ENCODE data around the gene ARHGAP18. TPM values are rescaled to one million over a fixed set of nuclear protein-coding genes. Genes with fewer than 3 reads are reported as not detected.

The ARHGAP18 gene
- total RNA-seq, 1 donor from 2014 or later: 3.9 TPM

DNA sequence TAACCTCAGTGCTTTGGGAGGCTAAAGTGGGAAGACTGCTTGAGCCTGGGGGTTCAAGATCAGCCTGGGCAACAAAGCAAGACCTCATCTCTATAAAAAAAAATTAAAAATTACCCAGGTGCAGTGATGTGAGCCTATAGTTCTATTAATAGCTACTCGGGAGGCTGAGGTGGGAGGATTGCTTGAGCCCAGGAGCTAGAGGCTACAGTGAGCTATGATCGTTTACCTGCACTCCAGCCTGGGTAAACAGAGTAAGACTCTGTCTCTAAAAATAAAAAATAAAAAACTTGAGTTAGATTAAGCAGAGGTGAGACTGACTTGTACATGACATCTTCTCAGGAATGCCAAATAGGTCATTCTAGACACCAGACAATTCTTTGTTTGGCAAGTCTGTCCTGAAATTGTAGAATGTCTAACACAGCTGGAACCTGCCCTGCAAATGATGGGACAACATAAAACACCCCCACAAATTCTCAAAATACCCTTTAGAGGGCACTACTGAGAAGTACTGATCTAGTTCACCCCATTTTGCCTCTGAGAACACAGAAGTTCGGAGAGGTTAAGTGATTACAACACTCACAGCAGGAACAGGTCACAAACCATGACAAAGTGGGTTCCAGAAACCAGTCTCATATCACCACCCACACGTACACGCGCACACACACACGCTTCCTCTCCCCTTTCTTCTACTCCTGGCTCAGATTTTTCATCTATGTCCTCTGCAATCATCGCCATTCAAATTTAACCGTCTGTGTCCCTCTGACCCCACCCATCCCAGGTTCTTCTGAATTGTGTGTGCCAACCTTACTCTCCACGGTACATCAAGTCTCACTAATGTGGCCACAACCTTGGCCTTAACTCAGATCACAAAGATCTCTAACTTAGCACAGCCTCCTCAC lies 38.3 kb downstream of the ARHGAP18 start:
- H3K4me3 ChIP-seq: no peak overlapping the region
- H3K36me3 Mint-ChIP-seq: no peaks in the 10 kb centered on the region
- TF ChIP-seq EZH2phosphoT487 (IDR thresholded peaks at IDR 0.05) (no peak), EZH2 (IDR thresholded peaks at IDR 0.05) (no peak)
- TF ChIP-seq, protein P1, sequence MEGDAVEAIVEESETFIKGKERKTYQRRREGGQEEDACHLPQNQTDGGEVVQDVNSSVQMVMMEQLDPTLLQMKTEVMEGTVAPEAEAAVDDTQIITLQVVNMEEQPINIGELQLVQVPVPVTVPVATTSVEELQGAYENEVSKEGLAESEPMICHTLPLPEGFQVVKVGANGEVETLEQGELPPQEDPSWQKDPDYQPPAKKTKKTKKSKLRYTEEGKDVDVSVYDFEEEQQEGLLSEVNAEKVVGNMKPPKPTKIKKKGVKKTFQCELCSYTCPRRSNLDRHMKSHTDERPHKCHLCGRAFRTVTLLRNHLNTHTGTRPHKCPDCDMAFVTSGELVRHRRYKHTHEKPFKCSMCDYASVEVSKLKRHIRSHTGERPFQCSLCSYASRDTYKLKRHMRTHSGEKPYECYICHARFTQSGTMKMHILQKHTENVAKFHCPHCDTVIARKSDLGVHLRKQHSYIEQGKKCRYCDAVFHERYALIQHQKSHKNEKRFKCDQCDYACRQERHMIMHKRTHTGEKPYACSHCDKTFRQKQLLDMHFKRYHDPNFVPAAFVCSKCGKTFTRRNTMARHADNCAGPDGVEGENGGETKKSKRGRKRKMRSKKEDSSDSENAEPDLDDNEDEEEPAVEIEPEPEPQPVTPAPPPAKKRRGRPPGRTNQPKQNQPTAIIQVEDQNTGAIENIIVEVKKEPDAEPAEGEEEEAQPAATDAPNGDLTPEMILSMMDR (IDR thresholded peaks at IDR 0.05): peak; percentile 45
- peak overlapping the region; percentile 6 for H2AFZ ChIP-seq (replicated peaks)
- no peaks in the 10 kb centered on the region for H3K36me3 ChIP-seq
- no peak overlapping the region for H3K9ac ChIP-seq
- peaks cover 3% of the 10 kb centered on the region for H3K27me3 Mint-ChIP-seq (ENCODE audit: insufficient read depth, low read depth)
- DNase-seq (ENCODE audit: low spot score): peak; percentile 33
- no peaks in the 10 kb centered on the region for H3K79me2 ChIP-seq (ENCODE audit: low read depth)
- H3K9me3 ChIP-seq (ENCODE audit: low read depth): no peaks in the 10 kb centered on the region
- no peaks in the 10 kb centered on the region for H4K20me1 ChIP-seq (ENCODE audit: low read depth)
- H3K4me1 ChIP-seq: no peaks in the 10 kb centered on the region
- no peaks in the 10 kb centered on the region for H3K27me3 ChIP-seq
- no peak overlapping the region for H3K4me2 ChIP-seq
- no peaks in the 10 kb centered on the region for H3F3A ChIP-seq (ENCODE audit: low read depth)
- no peak overlapping the region for H3K4me3 Mint-ChIP-seq
- no peaks in the 10 kb centered on the region for H3K9me3 Mint-ChIP-seq
- no peak overlapping the region for H3K27ac ChIP-seq
- H3K4me1 Mint-ChIP-seq: peaks cover 18% of the 10 kb centered on the region
- H3K27ac Mint-ChIP-seq: peak overlapping the region; percentile 6

DNA sequence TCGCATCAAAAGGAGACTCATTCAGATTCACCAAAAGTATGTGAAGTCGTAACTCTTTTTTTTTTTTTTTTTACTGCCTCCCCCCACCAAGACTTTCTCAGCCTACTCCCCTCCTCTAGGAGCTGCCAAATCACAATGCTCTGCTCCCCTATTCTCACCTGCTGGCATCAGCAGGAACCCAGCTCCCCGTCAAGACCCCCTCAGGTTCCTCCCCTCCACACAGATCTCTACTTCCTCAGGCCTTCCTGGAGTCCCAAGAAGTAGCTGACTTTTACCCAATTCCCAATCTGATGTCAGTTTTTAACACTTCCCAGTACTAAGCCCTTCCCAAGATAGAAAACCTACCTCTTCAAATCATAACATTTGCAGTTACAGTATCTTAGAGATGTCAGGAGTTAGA lies 39.3 kb downstream of the ARHGAP18 start:
- no peaks in the 10 kb centered on the region for H3K79me2 ChIP-seq (ENCODE audit: low read depth)

DNA sequence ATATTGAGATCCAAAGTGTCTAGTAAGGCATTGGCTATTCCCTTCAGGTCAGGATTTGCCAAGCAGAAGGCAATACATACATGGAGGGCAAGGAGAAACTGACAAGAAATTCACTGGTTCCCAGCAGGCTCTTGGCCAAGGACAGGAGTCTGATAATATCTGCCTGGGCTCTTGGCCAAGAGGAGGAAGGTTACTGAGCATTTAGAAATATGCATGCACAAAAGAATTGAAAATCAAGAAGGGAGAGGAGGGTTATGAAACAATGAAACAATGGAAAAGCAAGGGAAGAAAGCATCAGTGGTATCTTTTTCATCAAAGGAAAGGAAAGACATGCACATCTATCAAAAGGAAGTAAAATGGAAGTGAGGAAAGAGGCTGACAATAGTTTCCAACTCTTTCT lies 42.4 kb downstream of the ARHGAP18 start:
- DNase-seq (ENCODE audit: low spot score): no peak

More for the DNA sequence above, 39.3 kb downstream of the ARHGAP18 start:
- Histone ChIP-seq H3K27ac (no peak overlapping the region), H4K20me1 (ENCODE audit: low read depth) (no peaks in the 10 kb centered on the region), H3K9ac (no peak overlapping the region), H3F3A (ENCODE audit: low read depth) (no peaks in the 10 kb centered on the region), H3K27me3 (no peaks in the 10 kb centered on the region), H3K4me1 (no peaks in the 10 kb centered on the region), H3K36me3 (no peaks in the 10 kb centered on the region), H2AFZ (replicated peaks) (no peak overlapping the region), H3K4me3 (no peak overlapping the region), H3K9me3 (ENCODE audit: low read depth) (no peaks in the 10 kb centered on the region), H3K4me2 (no peak overlapping the region)
- DNase-seq (ENCODE audit: low spot score): no peak
- TF ChIP-seq EZH2phosphoT487 (IDR thresholded peaks at IDR 0.05) (no peak), EZH2 (IDR thresholded peaks at IDR 0.05) (no peak)
- TF ChIP-seq, protein P1 (IDR thresholded peaks at IDR 0.05): no peak
- H3K27ac Mint-ChIP-seq: peak overlapping the region; percentile 18
- H3K4me1 Mint-ChIP-seq: peaks cover 18% of the 10 kb centered on the region
- no peaks in the 10 kb centered on the region for H3K36me3 Mint-ChIP-seq
- no peak overlapping the region for H3K4me3 Mint-ChIP-seq
- H3K9me3 Mint-ChIP-seq: no peaks in the 10 kb centered on the region
- no peaks in the 10 kb centered on the region for H3K27me3 Mint-ChIP-seq (ENCODE audit: insufficient read depth, low read depth)

More for the DNA sequence above, 42.4 kb downstream of the ARHGAP18 start:
- Mint-ChIP-seq H3K27me3 (ENCODE audit: insufficient read depth, low read depth) (no peaks in the 10 kb centered on the region), H3K27ac (no peak overlapping the region), H3K36me3 (no peaks in the 10 kb centered on the region), H3K4me3 (no peak overlapping the region), H3K4me1 (peaks cover 17% of the 10 kb centered on the region), H3K9me3 (no peaks in the 10 kb centered on the region)
- Histone ChIP-seq H2AFZ (replicated peaks) (no peak overlapping the region), H3K27me3 (no peaks in the 10 kb centered on the region), H3K4me1 (no peaks in the 10 kb centered on the region), H3K9me3 (ENCODE audit: low read depth) (no peaks in the 10 kb centered on the region), H4K20me1 (ENCODE audit: low read depth) (no peaks in the 10 kb centered on the region), H3F3A (ENCODE audit: low read depth) (no peaks in the 10 kb centered on the region), H3K36me3 (no peaks in the 10 kb centered on the region), H3K79me2 (ENCODE audit: low read depth) (no peaks in the 10 kb centered on the region), H3K4me3 (no peak overlapping the region), H3K27ac (no peak overlapping the region), H3K4me2 (no peak overlapping the region), H3K9ac (no peak overlapping the region)
- TF ChIP-seq EZH2phosphoT487 (IDR thresholded peaks at IDR 0.05): no peak
- TF ChIP-seq, protein P1 (IDR thresholded peaks at IDR 0.05): no peak

All from neural progenitor cell (in vitro differentiated cells).